Uterus (tissue), 4 donors: ENCODE results near the gene CAMK2A. TPM values are rescaled to one million over a fixed set of nuclear protein-coding genes. Genes with fewer than 3 reads are reported as not detected.

Source experiments
- DNase-seq, 2 donors: peaks; one replicate each; pipeline ENCODE4 v3.0.0-alpha.2; 2019 to 2020
- H3K27ac ChIP-seq, 2 donors: fragments of 200-600 bp; sonication (generic); 1 replicate in 1 of 2; 2 replicates in 1 of 2; pipeline ENCODE4 v1.5.1; 2016 to 2018
- H3K27me3 ChIP-seq, 2 donors: fragments of 200-600 bp; sonication (generic); one replicate each; pipeline ENCODE4 v1.5.1; 2018 to 2019; ENCODE audit warnings: control low read depth in 1 of 2
- H3K36me3 ChIP-seq, 2 donors: fragments of 200-600 bp; sonication (generic); one replicate each; pipeline ENCODE4 v1.5.1; 2019; ENCODE audit warnings: control low read depth in 1 of 2
- H3K4me1 ChIP-seq, 2 donors: fragments of 200-600 bp; sonication (generic); one replicate each; pipeline ENCODE4 v1.5.1; 2018 to 2019; ENCODE audit warnings: control low read depth in 1 of 2
- H3K4me3 ChIP-seq, 2 donors: fragments of 200-600 bp; sonication (generic); 1 replicate in 1 of 2; 2 replicates in 1 of 2; pipeline ENCODE4 v1.5.1; 2018 to 2019; ENCODE audit warnings: mild to moderate bottlenecking in 1 of 2
- H3K9me3 ChIP-seq, 2 donors: fragments of 200-600 bp; sonication (generic); one replicate each; pipeline ENCODE4 v1.5.1; 2019; ENCODE audit warnings: control low read depth in 1 of 2
- CTCF ChIP-seq, 4 experiments: fragments of 200-600 bp in 2 of 4; fragments of 450-650 bp in 2 of 4; sonication (generic) in 2 of 4; IDR thresholded peaks; one replicate each; pipeline ENCODE4 v1.5.1; 2016 to 2019; ENCODE audit warnings: antibody characterized with exemption in 4 of 4, mild to moderate bottlenecking in 2 of 4, moderate library complexity in 1 of 4
- POLR2A ChIP-seq, 2 donors: fragments of 450-650 bp; IDR thresholded peaks; one replicate each; pipeline ENCODE4 v1.6.1; 2016; ENCODE audit warnings: antibody characterized with exemption in 2 of 2, mild to moderate bottlenecking in 1 of 2, moderate library complexity in 1 of 2
- intact Hi-C: fragments of 100-400 bp; cut with DNase I; formaldehyde crosslinking; loops from one replicate; pipeline ENCODE4 v1.15.1; 2023; ENCODE audit warnings: low total_unique reads
- total RNA-seq, 4 donors: library from RNA; depleted of rRNA in 3 of 4; stranded (reverse); fragments of >200 nt in 3 of 4; gene quantifications; one replicate each; pipeline versions ENCODE4 v1.1.0 to v1.2.4, GENCODE V29; 2014 to 2023
- donor health status: DM: yes; HTN: yes; CAD: no.

The CAMK2A gene
- total RNA-seq, 4 donors from 2014 or later = under 0.01 to 23.7 (median 4.3) TPM

- H3K27me3 ChIP-seq = no peaks in the 10 kb centered on the region
- H3K9me3 ChIP-seq = no peaks in the 10 kb centered on the region
- DNase-seq = no peak
- no peak overlapping the region for H3K27ac ChIP-seq
- H3K36me3 ChIP-seq = no peaks in the 10 kb centered on the region
- peaks cover 0 to 4% of the 10 kb centered on the region in 2 donors for H3K4me1 ChIP-seq
- TF ChIP-seq CTCF (IDR thresholded peaks at IDR 0.05) = no peak
- TF ChIP-seq POLR2A (IDR thresholded peaks at IDR 0.05) = no peak
- no peak overlapping the region for H3K4me3 ChIP-seq
- intact Hi-C loops = no loop called here
These were observed 117.4 kb downstream of the CAMK2A start for GRCh38 chr5:150172145-150172544.

Other genes starting within 250 kb of the CAMK2A start
- 10 to 100 TPM in 3 of 4 donors, 1 to 10 TPM in 1; 1.0 to 42.9 (median 22.8) TPM for gene CSF1R, start 203.2 kb downstream of the CAMK2A start, total RNA-seq
- gene PDGFRB, start 133.9 kb downstream of the CAMK2A start, total RNA-seq = 100 to 1,000 TPM in 3 of 4 donors, 10 to 100 TPM in 1; 60.2 to 378 (median 235) TPM
- under 1 TPM; 0.29 to 0.77 (median 0.38) TPM for gene CDX1, start 123.0 kb downstream of the CAMK2A start, total RNA-seq
- not detected for gene SLC6A7, start 99.7 kb downstream of the CAMK2A start, total RNA-seq
- 10 to 100 TPM in 1 of 4 donors, 1 to 10 TPM in 3; 4.3 to 15.1 (median 5.7) TPM for gene ARSI, start 13.1 kb upstream of the CAMK2A start, total RNA-seq
- gene TCOF1, start 67.9 kb upstream of the CAMK2A start, total RNA-seq = 10 to 100 TPM in 3 of 4 donors, 1 to 10 TPM in 1; 9.4 to 40.0 (median 20.1) TPM
- gene CD74, start 123.1 kb upstream of the CAMK2A start, total RNA-seq = 1,000 to 10,000 TPM in 1 of 4 donors, 100 to 1,000 TPM in 3; 118 to 1,231 (median 675) TPM
- gene RPS14, start 160.0 kb upstream of the CAMK2A start, total RNA-seq = over 10,000 TPM in 1 of 4 donors, 1,000 to 10,000 TPM in 3; 2,445 to 12,361 (median 6,046) TPM
- 10 to 100 TPM; 10.9 to 86.0 (median 42.5) TPM for gene NDST1, start 218.4 kb upstream of the CAMK2A start, total RNA-seq